ENCODE results near the gene LRRK1. TPM values are rescaled to one million over a fixed set of nuclear protein-coding genes. Genes with fewer than 3 reads are reported as not detected.

The LRRK1 gene
- total RNA-seq, 1 donor from 2014 or later: 4.2 TPM

DNA sequence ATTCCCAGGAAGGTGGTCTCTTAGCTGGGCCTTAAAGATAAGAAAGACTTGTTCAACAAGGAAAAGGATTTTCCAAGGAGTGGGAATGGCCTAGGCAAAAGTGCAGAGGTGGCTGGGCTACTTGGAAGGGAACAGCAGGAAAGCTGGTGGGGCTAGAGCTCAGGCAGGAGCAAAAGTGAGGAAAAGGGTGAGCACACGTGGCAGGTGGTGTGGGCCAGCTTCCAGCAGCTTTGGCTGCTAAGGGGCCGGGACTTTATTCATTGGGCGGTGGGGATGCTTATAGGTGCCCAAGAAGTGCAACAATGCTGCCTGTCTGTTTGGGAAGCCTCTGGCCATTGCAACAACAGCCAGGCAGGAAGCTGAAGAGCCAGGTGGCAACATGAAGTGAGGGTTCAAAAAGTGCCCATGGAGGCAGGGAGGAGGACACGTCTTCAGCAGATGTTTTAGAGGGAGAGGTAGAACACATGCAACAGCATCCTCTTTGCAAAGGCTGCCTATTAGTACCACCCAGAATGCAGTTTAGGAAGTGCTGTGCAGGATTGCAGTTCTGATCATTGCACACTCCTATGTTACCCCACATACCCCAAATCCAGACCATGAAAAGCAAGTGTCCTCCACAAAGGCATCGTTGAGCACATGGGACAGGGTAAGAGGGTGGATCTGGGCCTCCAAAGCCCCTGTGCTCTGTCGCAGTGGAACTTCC is 25.7 kb upstream of the LRRK1 start:
- FAIRE-seq: no peak
- Histone ChIP-seq H3K36me3 (ENCODE audit: control insufficient read depth, insufficient read depth, low read length) (peaks cover 46% of the 10 kb centered on the region), H3K27me3 (ENCODE audit: control insufficient read depth, insufficient read depth, low read length) (no peaks in the 10 kb centered on the region), H3K4me3 (ENCODE audit: low read depth, low read length) (no peak overlapping the region)
- DNase-seq (ENCODE audit: low read depth): no peak
- no peak for TF ChIP-seq CTCF (IDR thresholded peaks at IDR 0.05; ENCODE audit: insufficient read depth, low read length, severe bottlenecking)

- FAIRE-seq (peak; percentile 73), DNase-seq (ENCODE audit: low read depth) (no peak)
- no peaks in the 10 kb centered on the region for H3K27me3 ChIP-seq (ENCODE audit: control insufficient read depth, insufficient read depth, low read length)
- peaks cover 46% of the 10 kb centered on the region for H3K36me3 ChIP-seq (ENCODE audit: control insufficient read depth, insufficient read depth, low read length)
- no peak for TF ChIP-seq CTCF (IDR thresholded peaks at IDR 0.05; ENCODE audit: insufficient read depth, low read length, severe bottlenecking)
- H3K4me3 ChIP-seq (ENCODE audit: low read depth, low read length): no peak overlapping the region
These were observed 25.2 kb upstream of the LRRK1 start for GRCh38 chr15:100893964-100894295.

GRCh38 chr15:100895721-100896120 is 23.4 kb upstream of the LRRK1 start:
- Histone ChIP-seq H3K36me3 (ENCODE audit: control insufficient read depth, insufficient read depth, low read length) (peaks cover 52% of the 10 kb centered on the region), H3K4me3 (ENCODE audit: low read depth, low read length) (no peak overlapping the region), H3K27me3 (ENCODE audit: control insufficient read depth, insufficient read depth, low read length) (no peaks in the 10 kb centered on the region)
- DNase-seq (ENCODE audit: low read depth): no peak
- no peak for FAIRE-seq
- TF ChIP-seq CTCF (IDR thresholded peaks at IDR 0.05; ENCODE audit: insufficient read depth, low read length, severe bottlenecking): no peak

GRCh38 chr15:100897221-100898151 is 21.7 kb upstream of the LRRK1 start:
- FAIRE-seq (no peak), DNase-seq (ENCODE audit: low read depth) (no peak)
- Histone ChIP-seq H3K36me3 (ENCODE audit: control insufficient read depth, insufficient read depth, low read length) (peaks cover 41% of the 10 kb centered on the region), H3K4me3 (ENCODE audit: low read depth, low read length) (no peak overlapping the region), H3K27me3 (ENCODE audit: control insufficient read depth, insufficient read depth, low read length) (no peaks in the 10 kb centered on the region)
- no peak for TF ChIP-seq CTCF (IDR thresholded peaks at IDR 0.05; ENCODE audit: insufficient read depth, low read length, severe bottlenecking)

DNA sequence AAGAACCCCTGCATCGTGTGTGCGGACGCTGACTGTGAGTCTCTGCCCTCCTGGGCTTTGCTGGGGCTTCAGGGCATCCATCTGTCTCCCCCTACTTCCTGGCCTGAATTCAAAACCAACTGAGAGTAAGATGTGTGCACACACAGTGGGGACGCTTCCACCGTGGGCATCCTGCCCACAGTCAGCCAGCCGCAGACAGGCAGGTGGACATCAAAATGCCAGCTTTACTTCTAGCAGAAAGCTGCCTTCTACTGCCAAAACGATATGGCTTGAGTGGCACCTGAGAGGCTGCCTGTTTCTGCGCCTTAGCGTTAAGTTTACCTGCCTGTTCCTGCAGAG is 21.0 kb upstream of the LRRK1 start:
- no peak for DNase-seq (ENCODE audit: low read depth)
- Histone ChIP-seq H3K27me3 (ENCODE audit: control insufficient read depth, insufficient read depth, low read length) (no peaks in the 10 kb centered on the region), H3K4me3 (ENCODE audit: low read depth, low read length) (no peak overlapping the region), H3K36me3 (ENCODE audit: control insufficient read depth, insufficient read depth, low read length) (peaks cover 37% of the 10 kb centered on the region)
- FAIRE-seq: no peak
- TF ChIP-seq CTCF (IDR thresholded peaks at IDR 0.05; ENCODE audit: insufficient read depth, low read length, severe bottlenecking): no peak

All from bronchial epithelial cell (primary cell).